Pons (tissue), 1 donor: ENCODE data around the gene FAM171A2.

Experiments
- DNase-seq: peaks from one replicate; pipeline ENCODE4 v3.0.0-alpha.2; 2016; ENCODE audit warnings: low spot score

Gene FAM171A2

GRCh38 chr17:44321246-44322120, 42.2 kb downstream of the FAM171A2 start:
- DNase-seq: no peak

GRCh38 chr17:44320066-44320465, 43.6 kb downstream of the FAM171A2 start:
- DNase-seq: no peak

GRCh38 chr17:44318077-44318892, 45.4 kb downstream of the FAM171A2 start:
- no peak for DNase-seq

- DNase-seq: no peak
These were observed 46.1 kb downstream of the FAM171A2 start for GRCh38 chr17:44317545-44317944.

GRCh38 chr17:44315760-44316731, 47.6 kb downstream of the FAM171A2 start:
- no peak for DNase-seq

- no peak for DNase-seq
These were observed 48.6 kb downstream of the FAM171A2 start for GRCh38 chr17:44314869-44315661.

GRCh38 chr17:44314524-44314868, 49.2 kb downstream of the FAM171A2 start:
- DNase-seq: no peak

GRCh38 chr17:44314031-44314430, 49.6 kb downstream of the FAM171A2 start:
- DNase-seq: no peak

- DNase-seq: no peak
These were observed 51.1 kb downstream of the FAM171A2 start for GRCh38 chr17:44312396-44313104.

- DNase-seq: no peak
These were observed 52.0 kb downstream of the FAM171A2 start for GRCh38 chr17:44311562-44312181.

- no peak for DNase-seq
These were observed 52.9 kb downstream of the FAM171A2 start for GRCh38 chr17:44310609-44311376.

- no peak for DNase-seq
These were observed 53.5 kb downstream of the FAM171A2 start for GRCh38 chr17:44310188-44310587.

GRCh38 chr17:44309472-44309871, 54.2 kb downstream of the FAM171A2 start:
- no peak for DNase-seq

GRCh38 chr17:44308865-44309264, 54.8 kb downstream of the FAM171A2 start:
- DNase-seq: peak; percentile 46

GRCh38 chr17:44308320-44308818, 55.3 kb downstream of the FAM171A2 start, which contains the start of gene RUNDC3A:
RUNDC3A (plus strand) TSS chr17:44308601; CDS start chr17:44308833, 232 bp downstream.
- peak; percentile 92 for DNase-seq

- peak; percentile 88 for DNase-seq
These were observed 56.1 kb downstream of the FAM171A2 start for GRCh38 chr17:44307387-44308186.

GRCh38 chr17:44304651-44305050, 59.0 kb downstream of the FAM171A2 start:
- DNase-seq: no peak
